Measurements from ENCODE around the gene SMAGP. TPM values are rescaled to one million over a fixed set of nuclear protein-coding genes. Genes with fewer than 3 reads are reported as not detected.
A peak's percentile ranks its signal among the peaks of the same experiment; 100 is the strongest.

SMAGP gene
- total RNA-seq, 1 experiment from 2014 or later = 12.4 TPM

GRCh38 chr12:51247523-51248206 lies 22.6 kb downstream of the SMAGP start:
- H3K4me3 Mint-ChIP-seq = peak overlapping the region; percentile 22 to 69
- peak overlapping the region; percentile 24 for H3K4me2 ChIP-seq (ENCODE audit: insufficient read depth, insufficient read length, low read length)
- H3K79me2 ChIP-seq (ENCODE audit: insufficient read depth, low read length) = no peaks in the 10 kb centered on the region
- H2BK15ac ChIP-seq (ENCODE audit: low read depth, low read length) = no peak overlapping the region
- H4K5ac ChIP-seq (ENCODE audit: insufficient read length, low read depth, low read length) = no peak overlapping the region
- H3K27me3 Mint-ChIP-seq (ENCODE audit: low read depth) = no peaks in the 10 kb centered on the region
- H3K4me1 ChIP-seq (ENCODE audit: insufficient read depth, low read length) = peaks cover 7% of the 10 kb centered on the region; the same call in 1 of the 2 replicates
- H2BK120ac ChIP-seq (ENCODE audit: low read depth, low read length, poor library complexity, severe bottlenecking) = no peak overlapping the region
- peaks cover 31 to 32% of the 10 kb centered on the region in 2 experiments for H3K4me1 Mint-ChIP-seq
- H2BK20ac ChIP-seq (ENCODE audit: low read depth, low read length, poor library complexity, severe bottlenecking) = no peak overlapping the region
- no peak overlapping the region; the same call in 1 of the 2 replicates for H3K14ac ChIP-seq (ENCODE audit: insufficient read depth, low read length)
- H3K27me3 ChIP-seq (ENCODE audit: insufficient read depth, low read length) = no peaks in the 10 kb centered on the region
- no peak overlapping the region for H3K56ac ChIP-seq (ENCODE audit: insufficient read length, low read depth, low read length)
- H2BK12ac ChIP-seq (ENCODE audit: insufficient read length, low read depth, low read length) = no peak overlapping the region
- no peak overlapping the region for H2AK5ac ChIP-seq (ENCODE audit: insufficient read length, low read length)
- peak; percentile 54 for DNase-seq
- WGBS (ENCODE audit: extremely low coverage, insufficient read length, low lambda C conversion rate) = no CpG with 5 or more reads among the region's 14 CpGs
- H3K9ac ChIP-seq (ENCODE audit: extremely low read depth, insufficient read length, low read length) = no peak overlapping the region
- no peaks in the 10 kb centered on the region for H3K23me2 ChIP-seq (ENCODE audit: insufficient read length, low read depth, low read length, poor library complexity, severe bottlenecking)
- H2BK5ac ChIP-seq (ENCODE audit: insufficient read length, low read length) = no peak overlapping the region
- no peak overlapping the region for H2AFZ ChIP-seq (ENCODE audit: low read length)
- H4K20me1 ChIP-seq (ENCODE audit: control insufficient read depth, insufficient read depth, insufficient read length) = no peaks in the 10 kb centered on the region
- no peak overlapping the region for H3K18ac ChIP-seq (ENCODE audit: insufficient read length, low read depth, low read length)
- no peak overlapping the region for H3K27ac ChIP-seq (ENCODE audit: insufficient read length, low read depth, low read length)
- H3K79me1 ChIP-seq (ENCODE audit: insufficient read depth, low read depth, low read length, poor library complexity, severe bottlenecking) = no peaks in the 10 kb centered on the region
- H3K23ac ChIP-seq (ENCODE audit: insufficient read length, low read depth, low read length) = no peak overlapping the region
- H3K36me3 Mint-ChIP-seq (ENCODE audit: insufficient read depth in 1 of 3, low read depth in 3 of 3) = peaks cover 8 to 23% (median 15%) of the 10 kb centered on the region in 3 experiments; a peak in 6 of 7 replicates
- no peak overlapping the region for H4K91ac ChIP-seq (ENCODE audit: insufficient read length, low read depth, low read length)
- no peak overlapping the region for H4K8ac ChIP-seq (replicated peaks; ENCODE audit: insufficient read length, low read depth, low read length)
- H3K27ac Mint-ChIP-seq = peak overlapping the region; percentile 91 to 96 (median 94)
- H3K9me3 ChIP-seq (ENCODE audit: control insufficient read depth, low read depth, low read length) = no peaks in the 10 kb centered on the region
- no peak overlapping the region for H3K4ac ChIP-seq (ENCODE audit: low read depth, low read length)
- no peak overlapping the region for H3T11ph ChIP-seq (ENCODE audit: low read length)
- TF ChIP-seq CTCF (conservative IDR thresholded peaks at IDR 0.05) = no peak
- no peaks in the 10 kb centered on the region for H3K9me3 Mint-ChIP-seq

All from H9 (cell line).